ENCODE data around the gene ZBTB20. TPM values are rescaled to one million over a fixed set of nuclear protein-coding genes. Genes with fewer than 3 reads are reported as not detected.

ZBTB20 gene
- total RNA-seq, 6 experiments from 2014 or later, result 36.7 to 59.4 (median 46.7) TPM

GRCh38 chr3:114983248-114983647 lies 163.8 kb downstream of the ZBTB20 start:
- H3K4me3 ChIP-seq, result no peak overlapping the region
- intact Hi-C loops (cut with DNase I), result no loop called here
- H3K4me1 ChIP-seq, result no peaks in the 10 kb centered on the region
- WGBS (ENCODE audit: insufficient coverage, low coverage, low lambda C conversion rate, missing lambda C conversion rate), result 76% methylated on average over 6 of the region's 6 CpGs
- H3K27me3 ChIP-seq, result no peaks in the 10 kb centered on the region
- DNase-seq, result no peak
- no peak for TF ChIP-seq CTCF (IDR thresholded peaks at IDR 0.05)
- no peak for TF ChIP-seq POLR2A (IDR thresholded peaks at IDR 0.05)
- ATAC-seq, result no peak
- H3K36me3 ChIP-seq, result no peaks in the 10 kb centered on the region
- H3K9me3 ChIP-seq, result no peaks in the 10 kb centered on the region
- no peak overlapping the region for H3K27ac ChIP-seq

GRCh38 chr3:114974387-114974786 lies 172.7 kb downstream of the ZBTB20 start:
- DNase-seq (no peak), ATAC-seq (no peak)
- intact Hi-C loops (cut with DNase I), result no loop called here
- Histone ChIP-seq H3K36me3 (no peaks in the 10 kb centered on the region), H3K9me3 (no peaks in the 10 kb centered on the region), H3K27me3 (no peaks in the 10 kb centered on the region), H3K4me3 (no peak overlapping the region), H3K4me1 (no peaks in the 10 kb centered on the region), H3K27ac (no peak overlapping the region)
- TF ChIP-seq POLR2A (IDR thresholded peaks at IDR 0.05) (no peak), CTCF (IDR thresholded peaks at IDR 0.05) (no peak)
- 89% methylated on average over 3 of the region's 3 CpGs for WGBS (ENCODE audit: insufficient coverage, low coverage, low lambda C conversion rate, missing lambda C conversion rate)

GRCh38 chr3:114973536-114973935 lies 173.6 kb downstream of the ZBTB20 start:
- H3K36me3 ChIP-seq, result no peaks in the 10 kb centered on the region
- no peaks in the 10 kb centered on the region for H3K4me1 ChIP-seq
- intact Hi-C loops (cut with DNase I), result no loop called here
- no peak overlapping the region for H3K27ac ChIP-seq
- H3K27me3 ChIP-seq, result no peaks in the 10 kb centered on the region
- TF ChIP-seq POLR2A (IDR thresholded peaks at IDR 0.05) (no peak), CTCF (IDR thresholded peaks at IDR 0.05) (no peak)
- ATAC-seq, result no peak
- no peak overlapping the region for H3K4me3 ChIP-seq
- WGBS (ENCODE audit: insufficient coverage, low coverage, low lambda C conversion rate, missing lambda C conversion rate), result 81% methylated on average over 3 of the region's 3 CpGs
- H3K9me3 ChIP-seq, result no peaks in the 10 kb centered on the region
- DNase-seq, result no peak

DNA sequence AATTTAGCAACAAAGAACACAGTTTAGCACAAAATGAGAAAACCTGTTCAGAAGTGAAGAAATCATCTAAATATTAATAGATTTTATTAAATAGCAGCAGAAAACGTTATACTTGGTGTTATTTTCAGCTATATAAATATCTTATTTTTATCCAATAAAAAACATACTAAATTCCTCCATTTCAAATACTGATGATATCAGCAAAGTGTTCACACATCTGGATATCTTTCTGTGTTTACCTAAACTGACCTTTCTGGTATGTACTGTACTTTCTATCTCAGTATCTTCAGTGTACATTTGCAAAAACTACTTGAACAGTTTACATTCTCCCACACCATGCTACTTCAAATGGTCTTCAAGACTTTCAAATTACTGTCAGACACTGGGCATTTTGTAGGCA lies 179.9 kb downstream of the ZBTB20 start:
- H3K27me3 ChIP-seq, result no peaks in the 10 kb centered on the region
- no peak overlapping the region for H3K4me3 ChIP-seq
- H3K36me3 ChIP-seq, result no peaks in the 10 kb centered on the region
- WGBS (ENCODE audit: insufficient coverage, low coverage, low lambda C conversion rate, missing lambda C conversion rate), result 44% methylated on average over 1 of the region's 1 CpG
- TF ChIP-seq CTCF (IDR thresholded peaks at IDR 0.05) (no peak), POLR2A (IDR thresholded peaks at IDR 0.05) (no peak)
- no peaks in the 10 kb centered on the region for H3K4me1 ChIP-seq
- ATAC-seq (no peak), DNase-seq (no peak)
- intact Hi-C loops (cut with DNase I), result no loop called here
- no peak overlapping the region for H3K27ac ChIP-seq
- no peaks in the 10 kb centered on the region for H3K9me3 ChIP-seq

- no peaks in the 10 kb centered on the region for H3K4me1 ChIP-seq
- intact Hi-C loops (cut with DNase I), result no loop called here
- no peak for TF ChIP-seq POLR2A (IDR thresholded peaks at IDR 0.05)
- H3K36me3 ChIP-seq, result no peaks in the 10 kb centered on the region
- 70% methylated on average over 2 of the region's 2 CpGs for WGBS (ENCODE audit: insufficient coverage, low coverage, low lambda C conversion rate, missing lambda C conversion rate)
- no peaks in the 10 kb centered on the region for H3K9me3 ChIP-seq
- H3K27ac ChIP-seq, result no peak overlapping the region
- no peak overlapping the region for H3K4me3 ChIP-seq
- no peaks in the 10 kb centered on the region for H3K27me3 ChIP-seq
- DNase-seq (no peak), ATAC-seq (no peak)
These were observed 184.9 kb downstream of the ZBTB20 start for GRCh38 chr3:114962189-114962588.

Data from right lobe of liver (tissue), 6 donors.